CD4-positive, alpha-beta memory T cell (primary cell): ENCODE measurements around the gene RNF208. TPM values are rescaled to one million over a fixed set of nuclear protein-coding genes. Genes with fewer than 3 reads are reported as not detected.

Experiments
- CTCF ChIA-PET: fragments of 350-600 bp; sonication (Branson Sonifier 250); formaldehyde crosslinking; loops from one replicate; lab custom pipeline; 2021; ENCODE audit warnings: inconsistent platforms; ENCODE audit not compliant: partially characterized antibody; lab: Charles Lee
- POLR2A ChIA-PET: fragments of 350-600 bp; sonication (Branson Sonifier 250); formaldehyde crosslinking; loops from one replicate; lab custom pipeline; 2021; ENCODE audit not compliant: partially characterized antibody; lab: Charles Lee
- DNase-seq, 5 donors: peaks; one replicate each; pipeline versions ENCODE4 v3.0.0 to v3.0.0-alpha.2; 2020 to 2022; ENCODE audit warnings: mixed read lengths in 1 of 5
- H3K27ac ChIP-seq: one replicate; pipeline ENCODE4 v1.7.0; 2013; ENCODE audit warnings: low read depth, low read length
- H3K27me3 ChIP-seq: 2 replicates; pipeline ENCODE4 v1.7.0; 2013; ENCODE audit warnings: mild to moderate bottlenecking, low read length, moderate library complexity; ENCODE audit not compliant: insufficient read depth
- H3K36me3 ChIP-seq: 2 replicates; pipeline ENCODE4 v1.7.0; 2013; ENCODE audit warnings: mild to moderate bottlenecking, low read length, moderate library complexity; ENCODE audit not compliant: insufficient read depth
- H3K4me1 ChIP-seq: 2 replicates; pipeline ENCODE4 v1.7.0; 2013; ENCODE audit warnings: mild to moderate bottlenecking, low read length, moderate library complexity; ENCODE audit not compliant: insufficient read depth
- H3K4me3 ChIP-seq, 2 donors: one replicate each; pipeline ENCODE4 v1.7.0; 2013; ENCODE audit warnings: low read length in 2 of 2, mild to moderate bottlenecking in 1 of 2
- H3K9me3 ChIP-seq, 2 donors: one replicate each; pipeline ENCODE4 v1.7.0; 2013; ENCODE audit warnings: low read length in 2 of 2, control low read depth in 1 of 2; ENCODE audit not compliant: control insufficient read depth in 1 of 2
- H3K27ac Mint-ChIP-seq, 7 donors: one replicate each; pipeline ENCODE4 v1.8.0; 2020 to 2021; ENCODE audit warnings: mixed read lengths in 7 of 7, mild to moderate bottlenecking in 6 of 7, inconsistent platforms in 3 of 7, moderate library complexity in 3 of 7
- H3K27me3 Mint-ChIP-seq, 2 donors: one replicate each; pipeline ENCODE4 v1.8.0; 2020 to 2021; ENCODE audit warnings: mixed read lengths in 2 of 2
- H3K36me3 Mint-ChIP-seq, 2 donors: one replicate each; pipeline ENCODE4 v1.8.0; 2020 to 2021; ENCODE audit warnings: mixed read lengths in 2 of 2, inconsistent platforms in 1 of 2, mild to moderate bottlenecking in 1 of 2
- H3K4me1 Mint-ChIP-seq, 4 donors: one replicate each; pipeline ENCODE4 v1.8.0; 2020 to 2021; ENCODE audit warnings: mixed read lengths in 4 of 4, mild to moderate bottlenecking in 1 of 4
- H3K4me3 Mint-ChIP-seq, 8 donors: one replicate each; pipeline ENCODE4 v1.8.0; 2020 to 2021; ENCODE audit warnings: mixed read lengths in 8 of 8, mild to moderate bottlenecking in 7 of 8, moderate library complexity in 6 of 8, inconsistent platforms in 3 of 8
- H3K9me3 Mint-ChIP-seq, 8 donors: one replicate each; pipeline ENCODE4 v1.8.0; 2020 to 2021; ENCODE audit warnings: mixed read lengths in 8 of 8, mild to moderate bottlenecking in 5 of 8, inconsistent platforms in 3 of 8, moderate library complexity in 1 of 8
- intact Hi-C: fragments of 100-400 bp; cut with micrococcal nuclease; formaldehyde crosslinking; loops from one replicate; pipeline ENCODE4 v1.15.1; 2023
- polyA plus RNA-seq, 2 donors: library from polyadenylated mRNA; unstranded; fragments of 300-500 nt; fragmentation: Illumina TruSeq; gene quantifications; one replicate each; pipeline ENCODE4 v1.2.3, GENCODE V29; 2021
- total RNA-seq, 2 experiments: library from RNA; stranded (reverse); gene quantifications; one replicate each; pipeline ENCODE4 v1.2.3, GENCODE V29; 2021

The RNF208 gene
- total and polyA plus RNA-seq, 4 experiments from 2014 or later: 0.64 to 1.3 TPM; not detected in 2

DNA sequence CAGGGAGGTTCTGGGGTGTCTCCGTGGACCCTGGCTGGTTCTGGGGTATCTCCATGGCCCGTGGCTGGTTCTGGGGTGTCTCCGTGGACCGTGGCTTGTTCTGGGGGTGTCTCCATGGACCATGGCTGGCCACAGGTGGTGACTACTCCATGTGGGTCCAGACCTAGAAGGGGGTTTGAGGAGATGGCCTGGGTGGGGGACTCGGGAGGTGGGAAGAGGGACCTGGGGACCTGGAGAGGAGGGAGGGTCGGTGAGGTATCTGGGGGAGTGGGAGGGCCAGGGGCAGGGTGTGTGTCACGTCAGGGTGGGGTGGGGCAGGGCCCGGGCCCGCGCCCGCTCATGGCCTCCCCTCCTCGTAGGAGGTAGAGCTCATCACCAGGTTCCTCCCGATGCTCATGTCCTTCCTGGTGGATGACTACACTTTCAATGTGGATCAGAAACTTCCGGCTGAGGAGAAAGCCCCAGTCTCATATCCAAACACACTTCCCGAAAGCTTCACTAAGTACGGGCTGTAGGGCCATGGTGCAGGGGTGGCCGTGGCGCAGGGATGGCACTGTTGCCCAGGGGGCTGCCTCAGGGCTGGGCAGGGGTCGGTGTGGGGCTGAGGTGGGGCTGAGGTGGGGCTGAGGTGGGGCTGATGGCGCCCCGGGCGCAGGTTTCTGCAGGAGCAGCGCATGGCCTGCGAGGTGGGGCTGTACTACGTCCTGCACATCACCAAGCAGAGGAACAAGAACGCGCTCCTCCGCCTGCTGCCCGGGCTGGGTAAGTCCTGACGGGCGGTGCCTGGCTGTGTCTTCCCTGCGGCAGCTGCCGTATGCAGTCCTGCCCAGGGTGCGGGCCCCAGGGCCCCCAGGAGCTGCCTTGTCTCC lies 44.8 kb upstream of the RNF208 start:
- DNase-seq: no peak
- Histone ChIP-seq H3K27ac (no peak overlapping the region), H3K4me3 (no peak overlapping the region), H3K27me3 (no peaks in the 10 kb centered on the region), H3K4me1 (peaks cover 10% of the 10 kb centered on the region), H3K9me3 (no peaks in the 10 kb centered on the region), H3K36me3 (peaks cover 27% of the 10 kb centered on the region)
- Mint-ChIP-seq H3K4me3 (no peak overlapping the region), H3K4me1 (peaks cover 8 to 19% (median 13%) of the 10 kb centered on the region in 4 donors), H3K27me3 (no peaks in the 10 kb centered on the region), H3K36me3 (peaks cover 19 to 33% of the 10 kb centered on the region in 2 donors), H3K9me3 (no peaks in the 10 kb centered on the region), H3K27ac (no peak overlapping the region)
- ChIA-PET POLR2A (interaction anchor here (1.5 kb wide), 1 partner anchor 11 kb away, joined by 4 read pairs; the partner anchor contains the start of gene NELFB), CTCF (interaction anchor here (1.7 kb wide), 1 partner anchor 20 kb away, joined by 3 read pairs; no protein-coding TSS in a partner anchor)
- intact Hi-C loops: no loop called here

DNA sequence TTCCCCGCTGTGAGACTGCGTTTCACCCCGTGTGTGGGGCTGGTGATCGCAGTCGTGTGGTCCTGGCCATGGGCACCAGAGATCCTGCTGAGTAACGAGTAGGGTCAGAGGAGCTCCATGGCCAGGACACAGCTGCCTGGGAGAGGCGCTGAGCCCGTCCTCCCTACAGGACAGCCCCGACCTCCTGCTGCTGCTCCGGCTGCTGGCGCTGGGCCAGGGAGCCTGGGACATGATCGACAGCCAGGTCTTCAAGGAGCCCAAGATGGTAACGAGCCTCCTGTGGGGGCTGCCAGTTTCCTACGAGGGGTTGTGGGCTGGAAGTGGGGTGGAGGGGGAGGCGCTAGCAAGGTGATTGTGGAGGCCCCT lies 44.1 kb upstream of the RNF208 start:
- Histone ChIP-seq H3K27me3 (no peaks in the 10 kb centered on the region), H3K4me1 (peaks cover 3% of the 10 kb centered on the region), H3K9me3 (no peaks in the 10 kb centered on the region), H3K4me3 (no peak overlapping the region), H3K27ac (no peak overlapping the region), H3K36me3 (peaks cover 27% of the 10 kb centered on the region)
- H3K4me1 Mint-ChIP-seq: peaks cover 4 to 16% (median 9%) of the 10 kb centered on the region in 4 donors
- H3K4me3 Mint-ChIP-seq: no peak overlapping the region
- intact Hi-C loops: no loop called here
- no peak overlapping the region for H3K27ac Mint-ChIP-seq
- no peaks in the 10 kb centered on the region for H3K9me3 Mint-ChIP-seq
- peaks cover 23 to 33% of the 10 kb centered on the region in 2 donors for H3K36me3 Mint-ChIP-seq
- POLR2A ChIA-PET: interaction anchor here (1.5 kb wide), 1 partner anchor 10 kb away, joined by 4 read pairs; the partner anchor contains the start of gene NELFB
- no peaks in the 10 kb centered on the region for H3K27me3 Mint-ChIP-seq
- DNase-seq: no peak
- CTCF ChIA-PET: interaction anchor here (1.7 kb wide), 1 partner anchor 21 kb away, joined by 3 read pairs; no protein-coding TSS in a partner anchor

- Mint-ChIP-seq H3K27me3 (no peaks in the 10 kb centered on the region), H3K9me3 (no peaks in the 10 kb centered on the region), H3K4me1 (peaks cover 4 to 12% (median 8%) of the 10 kb centered on the region in 4 donors), H3K27ac (no peak overlapping the region), H3K36me3 (peaks cover 23 to 30% of the 10 kb centered on the region in 2 donors), H3K4me3 (no peak overlapping the region)
- Histone ChIP-seq H3K9me3 (no peaks in the 10 kb centered on the region), H3K27me3 (no peaks in the 10 kb centered on the region), H3K36me3 (peaks cover 27% of the 10 kb centered on the region), H3K4me1 (no peaks in the 10 kb centered on the region), H3K27ac (no peak overlapping the region), H3K4me3 (no peak overlapping the region)
- no peak for DNase-seq
- intact Hi-C loops: no loop called here
- ChIA-PET POLR2A (interaction anchor here (1.4 to 1.5 kb wide), 2 partner anchors 10 to 25 kb away, joined by 3 to 4 read pairs; partner anchors contain the start of genes NELFB and TUBB4B), CTCF (no interaction called here)
These were observed 43.6 kb upstream of the RNF208 start for GRCh38 chr9:137265496-137266161.

DNA sequence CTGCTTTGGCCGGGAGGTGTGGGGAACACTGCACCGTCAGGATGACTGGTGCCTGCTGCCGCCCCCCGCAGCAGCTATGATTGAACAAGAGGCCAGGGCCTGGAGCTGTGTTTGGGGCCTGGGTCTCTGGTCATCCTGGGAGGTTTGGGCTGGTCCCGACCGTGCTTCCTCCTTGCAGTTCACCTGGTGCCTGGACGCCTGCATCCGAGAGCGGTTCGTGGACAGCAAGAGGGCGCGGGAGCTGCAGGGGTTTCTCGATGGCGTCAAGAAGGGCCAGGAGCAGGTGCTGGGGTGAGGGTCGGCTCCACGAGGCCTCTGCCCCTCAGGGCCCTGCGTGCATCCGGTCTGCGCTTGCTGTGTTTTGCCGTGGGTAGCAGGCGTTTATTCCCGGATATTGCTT lies 42.0 kb upstream of the RNF208 start:
- no peak overlapping the region for H3K4me3 ChIP-seq
- H3K4me1 Mint-ChIP-seq: peaks cover 2 to 7% (median 5%) of the 10 kb centered on the region in 4 donors
- no peak overlapping the region for H3K27ac ChIP-seq
- H3K27ac Mint-ChIP-seq: no peak overlapping the region
- peaks cover 25% of the 10 kb centered on the region for H3K36me3 ChIP-seq
- DNase-seq: peak in 1 of 5 donors; percentile 22
- intact Hi-C loops: no loop called here
- no peaks in the 10 kb centered on the region for H3K27me3 ChIP-seq
- peaks cover 19 to 23% of the 10 kb centered on the region in 2 donors for H3K36me3 Mint-ChIP-seq
- H3K4me1 ChIP-seq: no peaks in the 10 kb centered on the region
- ChIA-PET POLR2A (interaction anchor here (1.4 kb wide), 1 partner anchor 23 kb away, joined by 3 read pairs; the partner anchor contains the start of gene TUBB4B), CTCF (no interaction called here)
- no peak overlapping the region for H3K4me3 Mint-ChIP-seq
- no peaks in the 10 kb centered on the region for H3K9me3 Mint-ChIP-seq
- no peaks in the 10 kb centered on the region for H3K27me3 Mint-ChIP-seq
- no peaks in the 10 kb centered on the region for H3K9me3 ChIP-seq

DNA sequence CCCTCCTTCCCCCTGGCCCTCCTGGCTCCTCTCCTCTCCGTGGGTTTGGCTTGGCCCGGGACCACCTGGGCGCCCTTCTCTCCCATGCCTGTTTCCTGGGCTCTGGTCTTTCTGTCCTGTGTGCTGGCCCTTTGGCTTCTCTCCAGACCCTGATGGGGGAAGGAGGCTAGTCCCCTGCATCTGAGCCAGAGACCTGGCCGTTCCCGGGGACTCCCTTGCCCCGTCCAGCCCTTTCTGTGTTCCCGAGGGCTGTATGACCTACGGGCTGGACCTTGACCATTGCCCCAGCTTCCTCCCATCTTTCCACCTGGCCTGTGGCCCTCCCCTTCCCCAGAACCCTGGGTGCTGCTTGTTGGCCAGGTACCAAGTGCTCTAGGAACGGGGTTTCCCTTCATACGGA lies 41.5 kb upstream of the RNF208 start:
- H3K4me1 Mint-ChIP-seq: peaks cover 0 to 7% (median under 1%) of the 10 kb centered on the region in 4 donors
- Histone ChIP-seq H3K27me3 (no peaks in the 10 kb centered on the region), H3K9me3 (no peaks in the 10 kb centered on the region), H3K4me1 (no peaks in the 10 kb centered on the region), H3K27ac (no peak overlapping the region), H3K36me3 (peaks cover 31% of the 10 kb centered on the region), H3K4me3 (no peak overlapping the region)
- peaks cover 15 to 19% of the 10 kb centered on the region in 2 donors for H3K36me3 Mint-ChIP-seq
- no peaks in the 10 kb centered on the region for H3K9me3 Mint-ChIP-seq
- no peak overlapping the region for H3K4me3 Mint-ChIP-seq
- no peak overlapping the region for H3K27ac Mint-ChIP-seq
- ChIA-PET POLR2A (interaction anchor here (1.3 kb wide), 1 partner anchor 23 kb away, joined by 3 read pairs; no protein-coding TSS in a partner anchor), CTCF (no interaction called here)
- intact Hi-C loops: no loop called here
- H3K27me3 Mint-ChIP-seq: no peaks in the 10 kb centered on the region
- DNase-seq: peak in 1 of 5 donors; percentile 27

- Histone ChIP-seq H3K4me1 (no peaks in the 10 kb centered on the region), H3K36me3 (peaks cover 29% of the 10 kb centered on the region), H3K27ac (no peak overlapping the region), H3K4me3 (no peak overlapping the region), H3K27me3 (no peaks in the 10 kb centered on the region), H3K9me3 (no peaks in the 10 kb centered on the region)
- Mint-ChIP-seq H3K27me3 (no peaks in the 10 kb centered on the region), H3K27ac (no peak overlapping the region), H3K4me1 (peaks cover 0 to 7% (median 0%) of the 10 kb centered on the region in 4 donors), H3K9me3 (no peaks in the 10 kb centered on the region), H3K36me3 (peaks cover 14 to 17% of the 10 kb centered on the region in 2 donors), H3K4me3 (no peak overlapping the region)
- POLR2A ChIA-PET: interaction anchor here (1.3 kb wide), 1 partner anchor 22 kb away, joined by 3 read pairs; no protein-coding TSS in a partner anchor
- DNase-seq: peak in 1 of 5 donors; percentile 24
- intact Hi-C loops: no loop called here
- CTCF ChIA-PET: interaction anchor here (2.7 kb wide), 1 partner anchor 26 kb away, joined by 13 read pairs; no protein-coding TSS in a partner anchor
These were observed 40.9 kb upstream of the RNF208 start for GRCh38 chr9:137262909-137263285.
